Spleen (tissue), 11 donors: ENCODE data around the gene LRCH3. TPM values are rescaled to one million over a fixed set of nuclear protein-coding genes. Genes with fewer than 3 reads are reported as not detected.
A peak's percentile ranks its signal among the peaks of the same experiment; 100 is the strongest.

Experiments
- DNase-seq: peaks from one replicate; pipeline ENCODE4 v3.0.0-alpha.2; 2020
- H3K27ac ChIP-seq, 8 donors: fragments of 200-600 bp; sonication (generic) in 7 of 8; 1 replicate in 4 of 8; 2 replicates in 4 of 8; pipeline versions ENCODE4 v1.5.0 to v1.8.0; 2016 to 2021; ENCODE audit warnings: inconsistent platforms in 4 of 8, mild to moderate bottlenecking in 4 of 8, moderate library complexity in 1 of 8
- H3K27me3 ChIP-seq, 7 donors: fragments of 200-600 bp; sonication (generic) in 6 of 7; replicated peaks in 1 of 7; 1 replicate in 4 of 7; 2 replicates in 3 of 7; pipeline versions ENCODE4 v1.5.0 to v1.8.0; 2016 to 2021; ENCODE audit warnings: inconsistent platforms in 3 of 7, mild to moderate bottlenecking in 1 of 7
- H3K36me3 ChIP-seq, 6 donors: fragments of 200-600 bp; sonication (generic) in 5 of 6; 1 replicate in 4 of 6; 2 replicates in 2 of 6; pipeline versions ENCODE4 v1.5.0 to v1.8.0; 2016 to 2021; ENCODE audit warnings: inconsistent platforms in 2 of 6
- H3K4me1 ChIP-seq, 6 donors: fragments of 200-600 bp; sonication (generic) in 5 of 6; 1 replicate in 3 of 6; 2 replicates in 3 of 6; pipeline versions ENCODE4 v1.5.0 to v1.8.0; 2016 to 2021; ENCODE audit warnings: inconsistent platforms in 3 of 6
- H3K4me3 ChIP-seq, 8 donors: fragments of 200-600 bp; sonication (generic) in 7 of 8; 1 replicate in 4 of 8; 2 replicates in 4 of 8; pipeline versions ENCODE4 v1.5.0 to v1.8.0; 2016 to 2021; ENCODE audit warnings: inconsistent platforms in 4 of 8, mild to moderate bottlenecking in 4 of 8, moderate library complexity in 2 of 8
- H3K9me3 ChIP-seq, 8 donors: fragments of 200-600 bp; sonication (generic) in 7 of 8; 1 replicate in 4 of 8; 2 replicates in 4 of 8; pipeline versions ENCODE4 v1.5.0 to v1.8.0; 2016 to 2021; ENCODE audit warnings: inconsistent platforms in 4 of 8
- POLR2A ChIP-seq, 3 donors: fragments of 450-650 bp; IDR thresholded peaks; one replicate each; pipeline ENCODE4 v1.5.1; 2017; ENCODE audit warnings: antibody characterized with exemption in 3 of 3, mild to moderate bottlenecking in 1 of 3
- POLR2AphosphoS5 ChIP-seq, 3 donors: sonication (generic); formaldehyde crosslinking; IDR thresholded peaks; one replicate each; pipeline ENCODE4 v1.5.1; 2017; ENCODE audit warnings: antibody characterized with exemption in 3 of 3
- WGBS, 5 donors: extraction: QIAGEN DNeasy Blood & Tissue Kit in 3 of 5; methylation state at CpG; one replicate each; pipeline versions ENCODE4 v1.1.5 to v1.1.7; 2013 to 2018; 5-methylcytosine and 5-hydroxymethylcytosine counted together
- intact Hi-C: fragments of 100-400 bp; cut with DNase I; formaldehyde crosslinking; loops from one replicate; pipeline ENCODE4 v1.15.0; 2023; ENCODE audit warnings: low total_unique reads
- polyA plus RNA-seq, 3 donors: library from polyadenylated mRNA; stranded (reverse); fragments of 200-250 nt; gene quantifications; one replicate each; pipeline ENCODE4 v1.2.1, GENCODE V29; 2013
- total RNA-seq, 7 donors: library from RNA; depleted of rRNA in 3 of 7; stranded (reverse); fragments of >200 nt in 3 of 7; fragmentation: NEBNext Ultra II Directional in 4 of 7; extraction: Animal tissue kit (Norgen Biotek cat#: 25700) in 4 of 7; gene quantifications; one replicate each; pipeline versions ENCODE4 v1.1.0 to v1.2.1, GENCODE V29; 2016 to 2021
- TF ChIP-seq, protein P1 (sequence below), 11 experiments: fragments of 200-600 bp in 7 of 11; fragments of 450-650 bp in 4 of 11; sonication (generic) in 4 of 11; IDR thresholded peaks in 8 of 11; conservative IDR thresholded peaks in 3 of 11; 1 replicate in 7 of 11; 2 replicates in 4 of 11; pipeline versions ENCODE4 v1.4.0 to v1.8.0; 2016 to 2021; ENCODE audit warnings: antibody characterized with exemption in 11 of 11, inconsistent platforms in 4 of 11, mild to moderate bottlenecking in 1 of 11
- donor health status: healthy with polysubstance abuse.
- donor health status: DM: no; HTN: no; CAD: no; lungs with moderate emphysema.
- donor health status: DM: no; HTN: no; CAD: no.
- donor health status: Bipolar disorder and iron deficiency.
- donor health status: healthy.
- donor health status: DM: no; HTN: no; CAD: no.
- donor health status: DM: yes; HTN: yes; CAD: no.

Gene LRCH3
- total and polyA plus RNA-seq, 10 donors: 7.7 to 86.2 (median 67.0) TPM

DNA sequence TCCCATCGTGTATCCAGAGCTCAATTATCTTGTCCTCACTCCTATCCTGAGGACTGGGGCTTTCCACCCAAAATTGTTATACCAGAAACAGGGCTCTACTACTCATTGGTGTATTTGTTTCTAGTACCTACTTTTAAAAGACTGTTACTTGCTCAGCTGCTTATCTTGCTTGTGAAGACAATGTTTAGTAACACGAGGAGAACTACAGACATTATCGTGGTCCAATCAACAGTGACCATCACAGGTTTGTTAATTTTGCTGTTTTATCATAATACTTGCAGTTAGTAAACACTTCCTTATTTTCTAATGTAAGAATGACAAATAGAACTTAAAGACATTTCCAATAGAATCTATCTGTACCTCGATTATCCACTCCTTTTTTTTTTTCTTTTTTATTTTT is 13.5 kb downstream of the LRCH3 start:
- TF ChIP-seq POLR2AphosphoS5 (IDR thresholded peaks at IDR 0.05) (no peak), POLR2A (IDR thresholded peaks at IDR 0.05) (no peak)
- TF ChIP-seq, protein P1, sequence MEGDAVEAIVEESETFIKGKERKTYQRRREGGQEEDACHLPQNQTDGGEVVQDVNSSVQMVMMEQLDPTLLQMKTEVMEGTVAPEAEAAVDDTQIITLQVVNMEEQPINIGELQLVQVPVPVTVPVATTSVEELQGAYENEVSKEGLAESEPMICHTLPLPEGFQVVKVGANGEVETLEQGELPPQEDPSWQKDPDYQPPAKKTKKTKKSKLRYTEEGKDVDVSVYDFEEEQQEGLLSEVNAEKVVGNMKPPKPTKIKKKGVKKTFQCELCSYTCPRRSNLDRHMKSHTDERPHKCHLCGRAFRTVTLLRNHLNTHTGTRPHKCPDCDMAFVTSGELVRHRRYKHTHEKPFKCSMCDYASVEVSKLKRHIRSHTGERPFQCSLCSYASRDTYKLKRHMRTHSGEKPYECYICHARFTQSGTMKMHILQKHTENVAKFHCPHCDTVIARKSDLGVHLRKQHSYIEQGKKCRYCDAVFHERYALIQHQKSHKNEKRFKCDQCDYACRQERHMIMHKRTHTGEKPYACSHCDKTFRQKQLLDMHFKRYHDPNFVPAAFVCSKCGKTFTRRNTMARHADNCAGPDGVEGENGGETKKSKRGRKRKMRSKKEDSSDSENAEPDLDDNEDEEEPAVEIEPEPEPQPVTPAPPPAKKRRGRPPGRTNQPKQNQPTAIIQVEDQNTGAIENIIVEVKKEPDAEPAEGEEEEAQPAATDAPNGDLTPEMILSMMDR (IDR thresholded peaks at IDR 0.05 in 8 of 11, conservative IDR thresholded peaks at IDR 0.05 in 3 of 11): no peak
- intact Hi-C loops: no loop called here
- Histone ChIP-seq H3K27me3 (no peaks in the 10 kb centered on the region), H3K9me3 (no peaks in the 10 kb centered on the region), H3K27ac (no peak overlapping the region), H3K4me3 (no peak overlapping the region), H3K36me3 (peaks cover 0 to 16% (median 0%) of the 10 kb centered on the region in 6 donors), H3K4me1 (peaks cover 9 to 65% (median 26%) of the 10 kb centered on the region in 6 donors)
- 75 to 88% (median 79%) methylated on average over 4 of the region's 4 CpGs for WGBS, 5 donors
- DNase-seq: no peak

DNA sequence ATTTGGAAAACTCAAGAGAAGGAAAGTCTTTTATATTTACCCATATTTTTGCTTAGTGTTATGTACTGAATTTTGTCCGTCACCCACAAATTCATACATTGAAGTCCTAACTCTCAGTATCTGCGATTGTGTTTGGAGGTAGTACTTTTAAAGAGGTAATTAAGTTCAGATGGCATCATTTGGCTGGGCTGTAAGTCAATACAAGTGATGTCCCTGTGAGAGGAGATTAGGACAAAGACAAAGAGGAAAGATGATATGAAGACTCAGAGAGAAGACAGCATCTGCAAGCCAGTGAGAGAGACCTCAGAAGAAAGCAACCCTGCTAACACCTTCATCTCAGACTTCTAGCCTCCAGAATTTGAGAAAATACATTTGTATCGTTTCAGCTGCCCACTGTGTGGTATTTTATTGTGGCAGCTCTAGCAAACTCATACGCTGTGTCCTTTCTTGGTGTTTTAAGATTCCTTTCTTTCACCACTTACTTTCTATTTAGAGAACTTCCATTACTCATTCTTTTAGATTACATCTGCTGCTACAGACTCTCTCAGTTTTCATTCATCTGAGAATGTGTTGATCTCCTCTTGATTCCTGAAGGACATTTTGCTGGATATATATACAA is 17.0 kb downstream of the LRCH3 start:
- H3K4me1 ChIP-seq: peaks cover 0 to 57% (median 19%) of the 10 kb centered on the region in 6 donors
- intact Hi-C loops: no loop called here
- H3K36me3 ChIP-seq: peaks cover 0 to 16% (median 0%) of the 10 kb centered on the region in 6 donors
- no peak for DNase-seq
- no peaks in the 10 kb centered on the region for H3K9me3 ChIP-seq
- TF ChIP-seq POLR2A (IDR thresholded peaks at IDR 0.05): no peak
- no peak for TF ChIP-seq POLR2AphosphoS5 (IDR thresholded peaks at IDR 0.05)
- TF ChIP-seq, protein P1 (IDR thresholded peaks at IDR 0.05 in 8 of 11, conservative IDR thresholded peaks at IDR 0.05 in 3 of 11): no peak
- peak overlapping the region in 1 of 8 donors; percentile 21 for H3K27ac ChIP-seq
- no peaks in the 10 kb centered on the region for H3K27me3 ChIP-seq
- no peak overlapping the region for H3K4me3 ChIP-seq
- 88 to 97% (median 92%) methylated on average over 4 of the region's 4 CpGs for WGBS, 5 donors

DNA sequence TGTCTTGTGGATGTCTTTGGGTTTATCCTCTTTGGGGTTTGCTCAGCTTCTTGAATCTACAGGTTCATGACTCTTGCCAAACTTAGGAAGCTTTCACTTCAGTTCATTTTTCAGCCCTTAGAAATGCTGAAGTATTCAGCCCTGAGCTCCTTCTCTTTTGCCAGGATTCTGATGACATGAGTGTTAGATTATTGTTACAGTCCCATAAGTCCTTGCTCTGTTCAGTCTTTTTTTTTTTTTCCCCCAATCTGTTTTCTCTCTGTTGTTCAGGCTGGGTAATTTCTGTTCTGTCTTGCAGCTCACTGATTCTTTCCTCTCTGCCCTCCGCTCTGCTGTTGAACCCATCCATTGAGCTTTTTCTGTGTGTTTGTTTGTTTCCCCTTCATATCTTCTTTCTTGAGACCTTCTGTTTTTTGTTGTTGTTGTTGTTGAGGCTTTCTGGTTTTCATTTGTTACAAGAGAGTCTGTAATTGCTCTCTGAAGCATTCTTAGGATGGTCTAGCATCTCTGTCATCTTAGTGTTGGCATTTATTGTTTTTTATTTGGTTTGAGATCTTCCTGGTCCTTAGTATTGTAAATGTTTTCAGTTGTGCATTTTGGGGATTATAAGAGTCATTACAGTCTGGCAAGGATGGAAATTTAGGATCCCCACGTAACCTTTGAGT is 18.4 kb downstream of the LRCH3 start:
- peak overlapping the region in 3 of 8 donors; percentile 7 to 37 (median 9) for H3K27ac ChIP-seq
- TF ChIP-seq POLR2A (IDR thresholded peaks at IDR 0.05): no peak
- intact Hi-C loops: no loop called here
- WGBS, 5 donors: 46 to 75% (median 48%) methylated on average over 2 of the region's 2 CpGs
- H3K27me3 ChIP-seq: no peaks in the 10 kb centered on the region
- H3K36me3 ChIP-seq: peaks cover 0 to 16% (median 0%) of the 10 kb centered on the region in 6 donors
- no peak for DNase-seq
- no peaks in the 10 kb centered on the region for H3K9me3 ChIP-seq
- no peak overlapping the region for H3K4me3 ChIP-seq
- peaks cover 0 to 52% (median 19%) of the 10 kb centered on the region in 6 donors for H3K4me1 ChIP-seq

DNA sequence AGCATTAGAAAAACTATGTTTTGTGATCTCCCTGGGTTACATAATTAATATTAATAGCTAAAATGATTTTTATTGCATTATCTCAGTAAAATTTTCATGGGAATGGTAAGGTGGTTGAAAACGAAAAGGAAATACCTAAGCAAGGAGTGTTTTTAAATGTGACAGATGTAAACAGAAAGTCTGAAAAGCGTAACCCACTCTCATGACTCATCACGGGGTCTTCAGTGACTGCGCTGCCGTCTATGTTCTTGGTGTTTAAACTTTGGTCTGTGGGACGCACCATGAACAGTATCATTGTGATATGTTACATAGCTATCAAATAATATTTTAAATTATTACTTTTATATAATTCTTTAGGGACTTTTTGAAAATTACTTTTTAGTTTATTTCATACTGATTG is 19.8 kb downstream of the LRCH3 start:
- H3K9me3 ChIP-seq: no peaks in the 10 kb centered on the region
- 91 to 92% (median 92%) methylated on average over 6 of the region's 6 CpGs for WGBS, 5 donors
- no peak overlapping the region for H3K27ac ChIP-seq
- no peaks in the 10 kb centered on the region for H3K27me3 ChIP-seq
- TF ChIP-seq POLR2A (IDR thresholded peaks at IDR 0.05) (no peak), POLR2AphosphoS5 (IDR thresholded peaks at IDR 0.05) (no peak)
- TF ChIP-seq, protein P1 (IDR thresholded peaks at IDR 0.05 in 8 of 11, conservative IDR thresholded peaks at IDR 0.05 in 3 of 11): no peak
- DNase-seq: no peak
- peaks cover 0 to 45% (median 19%) of the 10 kb centered on the region in 6 donors for H3K4me1 ChIP-seq
- H3K36me3 ChIP-seq: peaks cover 0 to 11% (median 0%) of the 10 kb centered on the region in 6 donors
- H3K4me3 ChIP-seq: no peak overlapping the region
- intact Hi-C loops: no loop called here
